Stimulated activated CD4-positive, alpha-beta T cell treated with anti-CD3 and anti-CD28 coated beads, Interleukin-1b, Interleukin-23, amount 100 ng/mL, for 48 hours (primary cell): Measurements from ENCODE around the gene BLOC1S6.
"Not testable (repeated sequence)": the region's sequence is repeated elsewhere in the genome, so short reads cannot be mapped to it uniquely, and the experiment has no call there.

Experiments
- DNase-seq: peaks from one replicate; pipeline ENCODE4 v3.0.0-alpha.2; 2020

Gene BLOC1S6

GRCh38 chr15:45641999-45642932, 55.1 kb downstream of the BLOC1S6 start:
- no peak for DNase-seq

DNA sequence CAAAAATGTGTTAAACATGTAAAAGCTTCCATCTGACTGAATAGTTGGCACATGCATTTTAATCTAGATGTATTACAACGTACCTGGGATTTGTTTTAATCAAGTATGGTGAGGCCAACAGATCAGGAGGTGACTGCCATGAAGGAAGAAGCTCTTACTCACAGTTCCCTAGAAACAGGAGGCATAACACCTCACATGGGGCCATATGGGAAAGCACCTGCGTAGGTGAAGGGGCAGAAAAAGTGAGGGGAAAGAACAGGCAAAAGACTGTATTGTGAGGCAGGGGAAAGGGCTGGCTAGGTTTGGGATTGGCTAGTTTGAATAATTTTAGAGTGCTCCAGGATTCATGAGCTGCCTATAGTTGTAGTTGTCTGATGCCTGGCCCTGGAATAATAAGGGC, 57.3 kb downstream of the BLOC1S6 start:
- DNase-seq = no peak

- no peak for DNase-seq
Observed at GRCh38 chr15:45645026-45645980, 58.1 kb downstream of the BLOC1S6 start.

- DNase-seq = no peak
Observed at GRCh38 chr15:45646220-45646619, 59.0 kb downstream of the BLOC1S6 start.

GRCh38 chr15:45647828-45648227, 60.6 kb downstream of the BLOC1S6 start:
- DNase-seq = no peak

DNA sequence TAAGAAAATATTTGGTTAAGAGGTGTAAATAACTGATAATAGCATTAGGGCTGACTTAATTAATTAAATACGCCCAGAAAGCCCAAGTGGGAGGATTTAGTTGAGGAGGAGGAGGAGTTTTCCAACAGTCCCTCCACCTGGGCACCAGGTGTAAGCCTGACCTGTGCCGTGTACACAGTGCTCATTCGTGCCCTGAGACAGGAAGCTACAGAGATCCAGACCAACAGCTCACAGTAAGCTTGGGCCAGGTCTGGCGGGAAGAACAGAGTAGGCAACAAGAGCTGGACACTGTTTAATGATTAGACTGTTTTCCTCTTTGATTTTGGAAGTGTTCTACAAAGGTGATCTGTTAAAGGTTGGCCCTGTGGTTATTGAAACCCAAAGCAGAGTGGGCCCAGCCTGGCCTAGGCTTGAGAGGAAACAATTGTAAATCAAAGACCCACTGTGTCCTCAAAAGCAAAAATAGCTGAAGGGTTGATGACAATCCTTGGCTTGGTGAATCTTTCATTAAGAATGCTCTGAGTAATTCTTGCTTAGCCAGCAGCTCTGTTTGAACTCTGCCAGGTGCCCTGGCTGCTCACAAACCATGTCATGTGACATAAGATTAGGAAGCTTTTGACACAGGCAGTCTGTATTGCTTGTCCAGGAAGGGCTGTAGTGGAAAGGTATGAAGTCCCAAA, 61.5 kb downstream of the BLOC1S6 start:
- no peak for DNase-seq

- DNase-seq = not testable (repeated sequence)
Observed at GRCh38 chr15:45650007-45650406, 62.8 kb downstream of the BLOC1S6 start.

- no peak for DNase-seq
Observed at GRCh38 chr15:45650889-45651525, 63.8 kb downstream of the BLOC1S6 start.

DNA sequence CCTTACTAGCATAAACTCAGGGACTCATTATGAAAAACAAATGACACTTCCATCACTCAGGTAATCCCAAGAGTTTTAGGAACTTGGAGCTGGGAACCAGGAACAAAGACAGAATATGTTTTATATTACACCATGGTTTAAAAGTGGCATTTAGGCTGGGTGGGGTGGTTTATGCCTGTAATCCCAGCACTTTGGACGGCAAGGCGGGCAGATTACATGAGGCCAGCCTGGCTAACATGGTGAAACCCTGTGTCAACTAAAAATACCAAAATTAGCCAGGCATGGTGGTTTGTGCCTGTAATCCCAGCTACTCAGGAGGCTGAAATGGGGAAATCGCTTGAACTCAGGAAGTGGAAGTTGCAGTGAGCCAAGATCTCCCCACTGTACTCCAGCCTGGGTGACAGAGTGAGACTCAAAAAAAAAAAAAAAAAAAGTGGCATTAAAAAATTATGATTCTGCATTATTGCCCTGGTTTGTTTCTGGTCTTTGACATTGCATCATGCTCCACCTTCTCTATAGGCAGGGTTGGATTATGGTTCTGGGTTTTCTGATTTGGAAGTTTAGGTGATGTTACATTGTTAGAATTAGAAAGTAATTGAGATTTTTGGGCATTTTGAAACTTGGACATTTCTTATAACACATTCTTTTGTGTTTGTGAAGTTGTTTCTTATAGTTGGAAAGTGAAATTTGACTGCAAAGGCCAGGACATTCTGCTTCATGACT, 66.7 kb downstream of the BLOC1S6 start:
- no peak for DNase-seq

- no peak for DNase-seq
Observed at GRCh38 chr15:45654749-45655148, 67.6 kb downstream of the BLOC1S6 start.

- DNase-seq = no peak
Observed at GRCh38 chr15:45657254-45657653, 70.1 kb downstream of the BLOC1S6 start.

DNA sequence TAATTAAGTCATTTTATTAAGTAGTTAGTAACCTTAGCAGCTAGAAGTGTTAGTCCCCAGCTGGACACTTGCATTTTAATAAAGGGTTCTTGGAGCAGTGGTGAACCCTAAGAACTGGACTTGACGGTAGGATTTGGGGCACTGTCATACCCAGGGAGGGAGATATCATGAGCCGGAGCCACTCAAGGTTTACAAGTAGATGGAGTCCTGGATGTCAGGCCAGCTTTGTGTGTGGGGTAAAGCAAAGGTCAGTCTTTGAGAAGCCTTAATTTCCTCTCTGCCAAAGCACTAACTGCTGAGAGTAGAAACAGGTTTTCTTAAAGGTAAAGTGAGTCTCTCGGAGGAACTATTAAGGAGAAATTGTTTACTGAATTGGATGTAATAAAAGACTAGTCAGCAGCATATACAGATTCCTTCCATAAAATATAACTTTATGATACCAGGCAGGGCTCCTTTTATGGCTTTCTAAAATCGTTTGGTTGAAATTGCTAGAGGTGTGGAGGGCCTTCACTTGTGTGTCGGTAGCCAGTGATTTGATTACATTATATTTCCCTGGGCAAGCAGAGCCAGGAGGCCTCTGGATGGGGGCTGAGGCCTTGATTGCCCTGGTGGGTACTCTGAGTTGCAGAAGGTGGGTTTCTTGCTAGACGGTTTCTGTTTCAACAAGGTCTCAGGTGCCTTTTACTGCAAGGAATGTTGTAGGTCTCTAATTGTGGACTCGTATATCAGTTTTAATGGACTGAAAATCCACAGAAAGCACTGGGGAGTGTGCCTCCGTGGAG, 70.8 kb downstream of the BLOC1S6 start:
- no peak for DNase-seq
